ENCODE measurements around the gene TMEM147. TPM values are rescaled to one million over a fixed set of nuclear protein-coding genes. Genes with fewer than 3 reads are reported as not detected.
A peak's percentile ranks its signal among the peaks of the same experiment; 100 is the strongest.

Gene TMEM147
- total and polyA plus RNA-seq, 2 donors (not counting 3 experiments of a cell fraction or from before 2014, with no cell fraction given) = 75.8 to 214 TPM

GRCh38 chr19:35557539-35558399 is 12.3 kb downstream of the TMEM147 start:
- H3K27me3 ChIP-seq (ENCODE audit: control insufficient read depth in 2 of 2, insufficient read depth in 2 of 2, low read length in 2 of 2) = peaks cover 0 to 4% of the 10 kb centered on the region in 2 experiments
- no peak overlapping the region for H3K9ac ChIP-seq (replicated peaks; ENCODE audit: extremely low read depth, insufficient read depth, low read length)
- ChIA-PET CTCF (interaction anchor here (0.6 to 1.6 kb wide), 5 partner anchors 9 to 262 kb away, joined by 3 to 18 read pairs (median 3); no protein-coding TSS in a partner anchor), POLR2A (interaction anchor here (0.6 kb wide), 1 partner anchor 534 kb away, joined by 3 read pairs; no protein-coding TSS in a partner anchor)
- H3K9me3 ChIP-seq (replicated peaks; ENCODE audit: control insufficient read depth, insufficient read depth, low read length) = no peaks in the 10 kb centered on the region
- H3K79me2 ChIP-seq (ENCODE audit: control insufficient read depth, insufficient read depth, low read length) = no peaks in the 10 kb centered on the region
- H3K4me3 ChIP-seq (replicated peaks in 1 of 3; ENCODE audit: insufficient read depth in 1 of 3, low read depth in 1 of 3, low read length in 3 of 3) = peak overlapping the region; percentile 25 to 36 (median 29)
- DNase-seq (ENCODE audit: low read depth, low spot score) = peak; percentile 71
- peak; percentile 69 for FAIRE-seq
- intact Hi-C loops (cut with micrococcal nuclease) = loop anchor here (1.0 kb wide), 1 partner anchor 87 kb away; no protein-coding TSS in a partner anchor
- BruUV-seq (replicated peaks) = no TSS peak
- H3K27ac ChIP-seq (ENCODE audit: insufficient read depth, low read depth, low read length) = no peak overlapping the region
- H3K9me1 ChIP-seq (replicated peaks; ENCODE audit: control insufficient read depth, extremely low read depth, insufficient read depth, low read length) = no peaks in the 10 kb centered on the region
- peak overlapping the region; percentile 95 for H2AFZ ChIP-seq (ENCODE audit: low read depth, low read length)
- TF ChIP-seq CTCF (IDR thresholded peaks at IDR 0.05; ENCODE audit: extremely low read depth in 1 of 2, insufficient read depth in 1 of 2, low read depth in 1 of 2, low read length in 2 of 2) = no peak
- TF ChIP-seq JUN (IDR thresholded peaks at IDR 0.05; ENCODE audit: borderline replicate concordance, insufficient read depth, insufficient read length, low read depth) = no peak
- TF ChIP-seq GATA2 (IDR thresholded peaks at IDR 0.05; ENCODE audit: insufficient read depth, insufficient read length, low read depth, low read length) = no peak
- no peak for TF ChIP-seq MYC (IDR thresholded peaks at IDR 0.05; ENCODE audit: low read depth, low read length)
- TF ChIP-seq FOS (IDR thresholded peaks at IDR 0.05; ENCODE audit: borderline replicate concordance, insufficient read depth, low read length) = no peak
- TF ChIP-seq POLR2AphosphoS5 (IDR thresholded peaks at IDR 0.05; ENCODE audit: insufficient read depth, low read depth, low read length) = no peak
- no peak for TF ChIP-seq EZH2 (IDR thresholded peaks at IDR 0.05; ENCODE audit: borderline replicate concordance, low read depth, low read length, severe bottlenecking)
- TF ChIP-seq, protein P1, sequence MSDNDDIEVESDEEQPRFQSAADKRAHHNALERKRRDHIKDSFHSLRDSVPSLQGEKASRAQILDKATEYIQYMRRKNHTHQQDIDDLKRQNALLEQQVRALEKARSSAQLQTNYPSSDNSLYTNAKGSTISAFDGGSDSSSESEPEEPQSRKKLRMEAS (IDR thresholded peaks at IDR 0.05; ENCODE audit: insufficient read depth, insufficient read length) = no peak
- no peak for TF ChIP-seq POLR2A (IDR thresholded peaks at IDR 0.05; ENCODE audit: low read depth, low read length)
- peak overlapping the region; percentile 43 for H3K4me2 ChIP-seq (ENCODE audit: insufficient read depth, low read length)
- dilution Hi-C loops (cut with MboI; ENCODE audit: extremely low pct_ligation_motif_present, low sequenced_read_pairs) = no loop called here
- no peaks in the 10 kb centered on the region for H3K4me1 ChIP-seq (ENCODE audit: control insufficient read depth, extremely low read depth, insufficient read depth, low read length)
- H4K20me1 ChIP-seq (replicated peaks; ENCODE audit: control insufficient read depth, extremely low read depth, insufficient read depth, low read length) = no peaks in the 10 kb centered on the region
- H3K36me3 ChIP-seq (ENCODE audit: control insufficient read depth in 2 of 2, extremely low read depth in 1 of 2, insufficient read depth in 2 of 2, low read length in 2 of 2) = no peaks in the 10 kb centered on the region
